Measurements from ENCODE around the gene OR8J1. TPM values are rescaled to one million over a fixed set of nuclear protein-coding genes. Genes with fewer than 3 reads are reported as not detected.
"Not testable (repeated sequence)": the region's sequence is repeated elsewhere in the genome, so short reads cannot be mapped to it uniquely, and the experiment has no call there.

Gene OR8J1
- total RNA-seq, 1 donor from 2014 or later: not detected

- H3K4me3 ChIP-seq: no peak overlapping the region
- TF ChIP-seq POLR2AphosphoS5 (IDR thresholded peaks at IDR 0.05; ENCODE audit: insufficient read depth in 1 of 2, low read depth in 1 of 2) (no peak), POLR2A (IDR thresholded peaks at IDR 0.05) (no peak)
- TF ChIP-seq, protein P1, sequence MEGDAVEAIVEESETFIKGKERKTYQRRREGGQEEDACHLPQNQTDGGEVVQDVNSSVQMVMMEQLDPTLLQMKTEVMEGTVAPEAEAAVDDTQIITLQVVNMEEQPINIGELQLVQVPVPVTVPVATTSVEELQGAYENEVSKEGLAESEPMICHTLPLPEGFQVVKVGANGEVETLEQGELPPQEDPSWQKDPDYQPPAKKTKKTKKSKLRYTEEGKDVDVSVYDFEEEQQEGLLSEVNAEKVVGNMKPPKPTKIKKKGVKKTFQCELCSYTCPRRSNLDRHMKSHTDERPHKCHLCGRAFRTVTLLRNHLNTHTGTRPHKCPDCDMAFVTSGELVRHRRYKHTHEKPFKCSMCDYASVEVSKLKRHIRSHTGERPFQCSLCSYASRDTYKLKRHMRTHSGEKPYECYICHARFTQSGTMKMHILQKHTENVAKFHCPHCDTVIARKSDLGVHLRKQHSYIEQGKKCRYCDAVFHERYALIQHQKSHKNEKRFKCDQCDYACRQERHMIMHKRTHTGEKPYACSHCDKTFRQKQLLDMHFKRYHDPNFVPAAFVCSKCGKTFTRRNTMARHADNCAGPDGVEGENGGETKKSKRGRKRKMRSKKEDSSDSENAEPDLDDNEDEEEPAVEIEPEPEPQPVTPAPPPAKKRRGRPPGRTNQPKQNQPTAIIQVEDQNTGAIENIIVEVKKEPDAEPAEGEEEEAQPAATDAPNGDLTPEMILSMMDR (IDR thresholded peaks at IDR 0.05): no peak
- no peaks in the 10 kb centered on the region for H3K36me3 ChIP-seq
- no peaks in the 10 kb centered on the region for H3K4me1 ChIP-seq
- H3K27me3 ChIP-seq: no peaks in the 10 kb centered on the region
- H3K9me3 ChIP-seq: no peaks in the 10 kb centered on the region
- no peak for DNase-seq (ENCODE audit: extremely low spot score in 2 of 2)
- intact Hi-C loops (cut with DNase I): no loop called here
- no peak overlapping the region for H3K27ac ChIP-seq
Observed at GRCh38 chr11:56396047-56396446, 42.0 kb downstream of the OR8J1 start.

GRCh38 chr11:56401858-56402461 lies 47.9 kb downstream of the OR8J1 start:
- H3K4me3 ChIP-seq; H3K36me3 ChIP-seq; intact Hi-C loops (cut with DNase I); H3K9me3 ChIP-seq; H3K4me1 ChIP-seq; H3K27ac ChIP-seq; H3K27me3 ChIP-seq; DNase-seq (ENCODE audit: extremely low spot score in 2 of 2): not testable (repeated sequence)

DNA sequence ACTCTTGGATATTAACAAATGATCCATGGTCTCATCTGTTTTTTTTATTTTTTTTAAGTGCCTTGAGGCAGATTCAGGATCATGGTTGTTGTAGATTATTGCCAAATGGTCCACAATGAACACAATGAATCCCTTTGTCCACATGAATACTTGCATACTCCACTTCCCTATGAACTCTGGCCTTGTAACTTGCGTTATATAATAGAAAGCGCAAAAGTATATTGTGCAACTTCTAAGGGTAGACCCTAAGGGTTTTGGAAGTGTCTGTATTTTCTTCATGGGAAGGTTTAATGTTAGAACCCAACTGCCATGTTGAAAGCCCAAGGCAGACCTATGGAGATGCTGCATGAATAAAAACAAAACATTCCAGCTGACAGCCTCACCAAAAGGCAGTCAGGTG lies 50.3 kb downstream of the OR8J1 start:
- Histone ChIP-seq H3K4me1 (no peaks in the 10 kb centered on the region), H3K27me3 (no peaks in the 10 kb centered on the region), H3K27ac (no peak overlapping the region), H3K36me3 (no peaks in the 10 kb centered on the region), H3K9me3 (no peaks in the 10 kb centered on the region), H3K4me3 (no peak overlapping the region)
- TF ChIP-seq, protein P1 (IDR thresholded peaks at IDR 0.05): no peak
- TF ChIP-seq POLR2AphosphoS5 (IDR thresholded peaks at IDR 0.05; ENCODE audit: insufficient read depth in 1 of 2, low read depth in 1 of 2): no peak
- DNase-seq (ENCODE audit: extremely low spot score in 2 of 2): no peak
- intact Hi-C loops (cut with DNase I): no loop called here

DNA sequence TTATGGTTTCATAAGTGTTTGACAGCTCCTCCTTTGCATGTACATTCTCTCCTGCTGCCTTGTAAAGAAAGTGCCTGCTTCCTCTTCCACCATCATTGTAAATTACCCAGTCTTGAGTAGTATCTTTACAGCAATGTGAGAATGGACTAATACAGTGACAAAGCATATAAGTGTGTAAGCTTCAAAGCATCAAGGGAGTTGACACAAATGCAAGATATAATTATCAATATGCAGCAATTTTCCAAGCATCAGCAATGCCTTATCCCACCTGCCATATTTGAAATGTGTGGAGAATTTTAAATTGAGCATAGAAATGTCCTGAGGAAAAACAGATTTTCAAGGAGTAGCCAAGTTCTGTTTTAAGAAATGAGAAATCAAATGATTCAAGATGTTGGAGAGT lies 56.7 kb downstream of the OR8J1 start:
- intact Hi-C loops (cut with DNase I): no loop called here
- Histone ChIP-seq H3K27me3 (no peaks in the 10 kb centered on the region), H3K9me3 (no peaks in the 10 kb centered on the region), H3K4me3 (no peak overlapping the region), H3K4me1 (no peaks in the 10 kb centered on the region), H3K36me3 (no peaks in the 10 kb centered on the region), H3K27ac (no peak overlapping the region)
- DNase-seq (ENCODE audit: extremely low spot score in 2 of 2): no peak
- TF ChIP-seq POLR2A (IDR thresholded peaks at IDR 0.05): no peak
- no peak for TF ChIP-seq POLR2AphosphoS5 (IDR thresholded peaks at IDR 0.05; ENCODE audit: insufficient read depth in 1 of 2, low read depth in 1 of 2)
- TF ChIP-seq, protein P1 (IDR thresholded peaks at IDR 0.05): no peak

Other genes starting within 250 kb of the OR8J1 start
- not detected for gene OR8H3, start 231.9 kb upstream of the OR8J1 start, total RNA-seq
- gene OR8J3, start 214.1 kb upstream of the OR8J1 start, total RNA-seq: not detected
- gene OR8K5, start 194.0 kb upstream of the OR8J1 start, total RNA-seq: not detected
- gene OR5J2, start 177.7 kb upstream of the OR8J1 start, total RNA-seq: not detected
- gene OR5T2, start 120.0 kb upstream of the OR8J1 start, total RNA-seq: not detected
- not detected for gene OR5T3, start 102.0 kb upstream of the OR8J1 start, total RNA-seq
- gene OR5T1, start 80.1 kb upstream of the OR8J1 start, total RNA-seq: not detected
- gene OR8H1, start 62.0 kb upstream of the OR8J1 start, total RNA-seq: not detected
- not detected for gene OR8K3, start 39.1 kb upstream of the OR8J1 start, total RNA-seq
- gene OR8K1, start 8.3 kb upstream of the OR8J1 start, total RNA-seq: not detected
- not detected for gene OR8U1, start 21.3 kb downstream of the OR8J1 start, total RNA-seq
- not detected for gene OR5AL1, start 58.4 kb downstream of the OR8J1 start, total RNA-seq
- not detected for gene OR5M3, start 119.1 kb downstream of the OR8J1 start, total RNA-seq
- gene OR5M8, start 137.1 kb downstream of the OR8J1 start, total RNA-seq: not detected
- gene OR5M11, start 189.0 kb downstream of the OR8J1 start, total RNA-seq: not detected
- gene OR5M10, start 223.4 kb downstream of the OR8J1 start, total RNA-seq: not detected